HG03095 (cell line): ENCODE data around the gene C2orf78.
A peak's percentile ranks its signal among the peaks of the same experiment; 100 is the strongest.
"Not testable (repeated sequence)": the region's sequence is repeated elsewhere in the genome, so short reads cannot be mapped to it uniquely, and the experiment has no call there.

Source experiments
- ATAC-seq: cut with Tn5 transposase; IDR thresholded peaks from one replicate; pipeline ENCODE4 v1.9.1; 2021; ENCODE audit warnings: moderate library complexity; ENCODE audit not compliant: unreplicated experiment

Gene C2orf78

GRCh38 chr2:73779467-73780236 is 4.3 kb upstream of the C2orf78 start, which contains the start of gene DUSP11:
Gene DUSP11, minus strand, starts transcription at chr2:73780103. Its CDS starts 129 bp downstream, at chr2:73779974.
- ATAC-seq = peak; percentile 98

- no peak for ATAC-seq
Measured at GRCh38 chr2:73780237-73780582, 3.8 kb upstream of the C2orf78 start.

- not testable (repeated sequence) for ATAC-seq
Measured at GRCh38 chr2:73783402-73783801, 581 bp upstream of the C2orf78 start.

GRCh38 chr2:73811878-73812277 is 27.9 kb downstream of the C2orf78 start:
- ATAC-seq = no peak

GRCh38 chr2:73812635-73813034 is 28.7 kb downstream of the C2orf78 start:
- ATAC-seq = no peak

GRCh38 chr2:73818296-73818695 is 34.3 kb downstream of the C2orf78 start:
- no peak for ATAC-seq

GRCh38 chr2:73821227-73821626 is 37.2 kb downstream of the C2orf78 start:
- peak; percentile 66 for ATAC-seq

- ATAC-seq = no peak
Measured at GRCh38 chr2:73821669-73822068, 37.7 kb downstream of the C2orf78 start.

GRCh38 chr2:73822276-73822675 is 38.3 kb downstream of the C2orf78 start:
- ATAC-seq = no peak

GRCh38 chr2:73822991-73823390 is 39.0 kb downstream of the C2orf78 start:
- no peak for ATAC-seq

GRCh38 chr2:73823416-73823815 is 39.4 kb downstream of the C2orf78 start:
- no peak for ATAC-seq

GRCh38 chr2:73823916-73824523 is 40.0 kb downstream of the C2orf78 start:
- ATAC-seq = no peak

- ATAC-seq = no peak
Measured at GRCh38 chr2:73825408-73825807, 41.4 kb downstream of the C2orf78 start.

- ATAC-seq = no peak
Measured at GRCh38 chr2:73827018-73827417, 43.0 kb downstream of the C2orf78 start.

GRCh38 chr2:73827660-73828388 is 43.8 kb downstream of the C2orf78 start:
- no peak for ATAC-seq

GRCh38 chr2:73828389-73828817 is 44.4 kb downstream of the C2orf78 start:
- ATAC-seq = no peak

- ATAC-seq = peak; percentile 81
Measured at GRCh38 chr2:73828818-73829570, 45.0 kb downstream of the C2orf78 start, which contains the start of gene STAMBP. Gene STAMBP, plus strand, starts transcription at chr2:73828961. Its CDS starts 1,896 bp downstream, at chr2:73830857.

GRCh38 chr2:73830871-73831401 is 47.0 kb downstream of the C2orf78 start:
- ATAC-seq = no peak

GRCh38 chr2:73832930-73833329 is 48.9 kb downstream of the C2orf78 start:
- ATAC-seq = no peak

- no peak for ATAC-seq
Measured at GRCh38 chr2:73836141-73836943, 52.4 kb downstream of the C2orf78 start.
